MM.1S (cell line): Measurements from ENCODE around the gene FBXO45.

Experiments used
- CTCF ChIP-seq: fragments of 300-600 bp; sonication (generic); IDR thresholded peaks from 2 replicates; pipeline ENCODE4 v1.5.1; 2016; ENCODE audit warnings: antibody characterized with exemption, low read length, mixed read lengths
- EZH2phosphoT487 ChIP-seq: fragments of 300-600 bp; sonication (generic); IDR thresholded peaks from 2 replicates; pipeline ENCODE4 v1.6.1; 2018; ENCODE audit warnings: antibody characterized with exemption, low read length

GRCh38 chr3:196524527-196524926 lies 43.9 kb upstream of the FBXO45 start:
- TF ChIP-seq CTCF (no peak), EZH2phosphoT487 (no peak)
